WTC11 (cell line): ENCODE data around the gene SORD. TPM values are rescaled to one million over a fixed set of nuclear protein-coding genes. Genes with fewer than 3 reads are reported as not detected.
"Not testable (repeated sequence)": the region's sequence is repeated elsewhere in the genome, so short reads cannot be mapped to it uniquely, and the experiment has no call there.

ENCODE experiments used
- ATAC-seq: fragments of 200-7000 bp; cut with Tn5 transposase; 2 replicates; pipeline ENCODE4 v1.10.0; 2021; ENCODE audit warnings: mild to moderate bottlenecking, moderate library complexity
- CTCF ChIA-PET: fragments of 300-600 bp; sonication (Branson Sonifier 250); formaldehyde crosslinking; loops from one replicate; lab custom pipeline; 2021; ENCODE audit warnings: antibody characterized with exemption; lab: Charles Lee
- POLR2A ChIA-PET: fragments of 350-600 bp; sonication (Branson Sonifier 250); formaldehyde crosslinking; loops from one replicate; lab custom pipeline; 2021; ENCODE audit warnings: antibody characterized with exemption; lab: Charles Lee
- DNase-seq: peaks from one replicate; pipeline ENCODE4 v3.0.0; 2021; ENCODE audit warnings: low spot score
- H3K27ac Mint-ChIP-seq: 2 replicates; pipeline ENCODE4 v1.8.0; 2021; ENCODE audit warnings: mixed read lengths
- H3K27me3 Mint-ChIP-seq: 2 replicates; pipeline ENCODE4 v1.8.0; 2021; ENCODE audit warnings: low read depth, mild to moderate bottlenecking, moderate library complexity, mixed read lengths
- H3K36me3 Mint-ChIP-seq: 2 replicates; pipeline ENCODE4 v1.8.0; 2021; ENCODE audit warnings: mixed read lengths
- H3K4me1 Mint-ChIP-seq: 2 replicates; pipeline ENCODE4 v1.8.0; 2022; ENCODE audit warnings: mixed read lengths
- H3K4me3 Mint-ChIP-seq: 2 replicates; pipeline ENCODE4 v1.8.0; 2021; ENCODE audit warnings: mild to moderate bottlenecking, moderate library complexity, mixed read lengths
- H3K9me3 Mint-ChIP-seq: 2 replicates; pipeline ENCODE4 v1.8.0; 2021; ENCODE audit warnings: mixed read lengths
- CREM ChIP-seq: sonication (generic); formaldehyde crosslinking; IDR thresholded peaks from 2 replicates; pipeline ENCODE4 v1.8.1; 2022; ENCODE audit warnings: mild to moderate bottlenecking, missing genetic modification reagents, moderate library complexity
- ERG ChIP-seq: fragments of 250-450 bp; sonication (Bioruptor Pico); IDR thresholded peaks from 2 replicates; pipeline ENCODE4 v1.8.0; 2021; ENCODE audit warnings: mild to moderate bottlenecking
- IRF2 ChIP-seq: sonication (generic); formaldehyde crosslinking; IDR thresholded peaks from 2 replicates; pipeline ENCODE4 v1.8.0; 2022; ENCODE audit warnings: low read depth, missing genetic modification reagents, borderline replicate concordance
- MAX ChIP-seq: sonication (generic); formaldehyde crosslinking; IDR thresholded peaks from 2 replicates; pipeline ENCODE4 v1.8.0; 2022; ENCODE audit warnings: mild to moderate bottlenecking, missing genetic modification reagents
- MXD4 ChIP-seq: fragments of 250-450 bp; sonication (Bioruptor Pico); IDR thresholded peaks from 2 replicates; pipeline ENCODE4 v1.8.0; 2021; ENCODE audit warnings: mild to moderate bottlenecking, moderate library complexity, borderline replicate concordance
- RORB ChIP-seq: fragments of 250-450 bp; sonication (Bioruptor Pico); IDR thresholded peaks from 2 replicates; pipeline ENCODE4 v1.9.0; 2021; ENCODE audit warnings: mild to moderate bottlenecking
- SOX15 ChIP-seq: fragments of 250-450 bp; sonication (Bioruptor Pico); IDR thresholded peaks from 2 replicates; pipeline ENCODE4 v1.9.0; 2021; ENCODE audit warnings: mild to moderate bottlenecking
- ZBTB21 ChIP-seq: sonication (generic); formaldehyde crosslinking; IDR thresholded peaks from 2 replicates; pipeline ENCODE4 v1.8.1; 2023; ENCODE audit warnings: mild to moderate bottlenecking, missing genetic modification reagents, borderline replicate concordance
- ZMAT4 ChIP-seq: fragments of 250-450 bp; sonication (Bioruptor Pico); IDR thresholded peaks from 2 replicates; pipeline ENCODE4 v1.9.0; 2021; ENCODE audit warnings: mild to moderate bottlenecking
- ZNF232 ChIP-seq: sonication (generic); formaldehyde crosslinking; IDR thresholded peaks from 2 replicates; pipeline ENCODE4 v1.8.0; 2022; ENCODE audit warnings: mild to moderate bottlenecking, missing genetic modification reagents
- ZNF317 ChIP-seq: sonication (generic); formaldehyde crosslinking; IDR thresholded peaks from 2 replicates; pipeline ENCODE4 v1.8.1; 2023; ENCODE audit warnings: low read depth, mild to moderate bottlenecking, moderate library complexity, missing genetic modification reagents, borderline replicate concordance
- total RNA-seq: library from RNA; stranded (reverse); gene quantifications from 3 replicates; pipeline ENCODE4 v1.2.3, GENCODE V29; 2021
- TF ChIP-seq, protein P1 (sequence below): sonication (generic); formaldehyde crosslinking; IDR thresholded peaks from 2 replicates; pipeline ENCODE4 v1.8.1; 2023; ENCODE audit warnings: mild to moderate bottlenecking, missing genetic modification reagents, moderate library complexity
- TF ChIP-seq, protein P2 (sequence below): sonication (generic); formaldehyde crosslinking; IDR thresholded peaks from 2 replicates; pipeline ENCODE4 v1.8.0; 2022; ENCODE audit warnings: mild to moderate bottlenecking, missing genetic modification reagents

The SORD gene
- total RNA-seq, 1 experiment from 2014 or later: 46.2 TPM

GRCh38 chr15:44999105-44999504 is 23.9 kb upstream of the SORD start (continued):
- no peak for TF ChIP-seq RORB (CRISPR knock-in tag)
- TF ChIP-seq CREM (CRISPR knock-in tag): no peak
- TF ChIP-seq, protein P1, sequence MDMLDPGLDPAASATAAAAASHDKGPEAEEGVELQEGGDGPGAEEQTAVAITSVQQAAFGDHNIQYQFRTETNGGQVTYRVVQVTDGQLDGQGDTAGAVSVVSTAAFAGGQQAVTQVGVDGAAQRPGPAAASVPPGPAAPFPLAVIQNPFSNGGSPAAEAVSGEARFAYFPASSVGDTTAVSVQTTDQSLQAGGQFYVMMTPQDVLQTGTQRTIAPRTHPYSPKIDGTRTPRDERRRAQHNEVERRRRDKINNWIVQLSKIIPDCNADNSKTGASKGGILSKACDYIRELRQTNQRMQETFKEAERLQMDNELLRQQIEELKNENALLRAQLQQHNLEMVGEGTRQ (CRISPR knock-in tag): no peak
- no peak for TF ChIP-seq SOX15 (CRISPR knock-in tag)
- TF ChIP-seq ZBTB21 (CRISPR knock-in tag): no peak
- TF ChIP-seq, protein P2, sequence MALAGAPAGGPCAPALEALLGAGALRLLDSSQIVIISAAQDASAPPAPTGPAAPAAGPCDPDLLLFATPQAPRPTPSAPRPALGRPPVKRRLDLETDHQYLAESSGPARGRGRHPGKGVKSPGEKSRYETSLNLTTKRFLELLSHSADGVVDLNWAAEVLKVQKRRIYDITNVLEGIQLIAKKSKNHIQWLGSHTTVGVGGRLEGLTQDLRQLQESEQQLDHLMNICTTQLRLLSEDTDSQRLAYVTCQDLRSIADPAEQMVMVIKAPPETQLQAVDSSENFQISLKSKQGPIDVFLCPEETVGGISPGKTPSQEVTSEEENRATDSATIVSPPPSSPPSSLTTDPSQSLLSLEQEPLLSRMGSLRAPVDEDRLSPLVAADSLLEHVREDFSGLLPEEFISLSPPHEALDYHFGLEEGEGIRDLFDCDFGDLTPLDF (CRISPR knock-in tag): no peak
- TF ChIP-seq ZNF232 (CRISPR knock-in tag): no peak
- TF ChIP-seq IRF2 (CRISPR knock-in tag): no peak
- TF ChIP-seq MAX: no peak
- no peak for TF ChIP-seq ERG (CRISPR knock-in tag)
- TF ChIP-seq MXD4 (CRISPR knock-in tag): no peak
- no peak for TF ChIP-seq ZNF317
- TF ChIP-seq ZMAT4 (CRISPR knock-in tag): no peak
- TF ChIP-seq, all 79 proteins: peak for 0

GRCh38 chr15:45001180-45001579 is 21.8 kb upstream of the SORD start:
- DNase-seq, H3K36me3 Mint-ChIP-seq, CTCF ChIA-PET: not testable (repeated sequence)

DNA sequence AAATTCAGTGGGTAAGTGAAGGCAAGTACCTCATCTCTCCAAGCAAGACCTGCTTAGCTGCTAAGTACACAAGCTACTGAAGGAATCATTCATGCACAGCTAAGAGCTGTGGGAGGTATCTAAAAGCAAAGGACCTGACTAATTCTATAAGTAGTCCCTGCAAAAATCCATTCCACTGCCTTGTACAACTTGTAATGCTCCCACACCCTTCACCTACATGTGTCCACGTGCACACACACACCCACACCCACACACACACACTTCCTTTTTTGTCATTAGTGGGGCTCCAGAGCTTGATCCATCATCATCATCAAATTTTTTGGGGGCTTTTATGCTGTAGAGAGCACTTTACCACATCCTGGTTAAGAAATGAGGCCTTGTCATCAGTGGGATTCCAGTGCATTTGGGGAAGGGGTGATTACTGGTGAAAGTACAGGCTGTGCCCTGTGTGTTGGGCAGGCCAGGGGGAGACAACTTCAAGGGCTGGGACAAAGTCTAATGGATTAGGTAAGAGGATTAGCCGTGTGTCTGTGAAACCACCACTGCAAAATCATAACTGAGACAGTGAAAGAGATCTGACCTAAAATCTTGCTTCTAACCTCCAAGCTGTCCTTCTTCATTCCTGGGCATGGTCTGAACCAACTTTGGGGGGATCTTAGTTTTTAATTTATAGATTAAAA is 19.1 kb upstream of the SORD start:
- Mint-ChIP-seq H3K36me3 (peaks cover 17% of the 10 kb centered on the region), H3K9me3 (peaks cover 48% of the 10 kb centered on the region)
- H3K27me3 Mint-ChIP-seq, H3K4me1 Mint-ChIP-seq, H3K27ac Mint-ChIP-seq, POLR2A ChIA-PET, ATAC-seq, DNase-seq, H3K4me3 Mint-ChIP-seq: not testable (repeated sequence)
- CTCF ChIA-PET: interaction anchor here (0.6 kb wide), 1 partner anchor 85 kb away, joined by 3 read pairs; no protein-coding TSS in a partner anchor

More at GRCh38 chr15:45001180-45001579, 21.8 kb upstream of the SORD start:
- H3K4me1 Mint-ChIP-seq, POLR2A ChIA-PET, H3K4me3 Mint-ChIP-seq, H3K27me3 Mint-ChIP-seq, ATAC-seq, H3K27ac Mint-ChIP-seq: not testable (repeated sequence)
- peaks cover 26% of the 10 kb centered on the region for H3K9me3 Mint-ChIP-seq

- H3K27ac Mint-ChIP-seq, H3K27me3 Mint-ChIP-seq, DNase-seq, POLR2A ChIA-PET, H3K4me1 Mint-ChIP-seq, H3K4me3 Mint-ChIP-seq, CTCF ChIA-PET, ATAC-seq: not testable (repeated sequence)
- Mint-ChIP-seq H3K36me3 (peaks cover 18% of the 10 kb centered on the region), H3K9me3 (peaks cover 55% of the 10 kb centered on the region)
Observed at GRCh38 chr15:45004590-45005175, 18.3 kb upstream of the SORD start.
